ENCODE measurements around the gene PRKAR1B. TPM values are rescaled to one million over a fixed set of nuclear protein-coding genes. Genes with fewer than 3 reads are reported as not detected.

PRKAR1B gene
- total RNA-seq, 2 donors from 2014 or later: 2.0 to 3.4 TPM

- H3K36me3 ChIP-seq (replicated peaks in 1 of 2; ENCODE audit: insufficient read depth in 1 of 2, low read depth in 2 of 2): no peaks in the 10 kb centered on the region
- ATAC-seq: no peak
- no peak overlapping the region for H3K27ac ChIP-seq
- no peak overlapping the region for H3K4me3 ChIP-seq
- no peaks in the 10 kb centered on the region for H3K4me1 ChIP-seq
- intact Hi-C loops (cut with DNase I): no loop called here
- no peak for TF ChIP-seq POLR2A (IDR thresholded peaks at IDR 0.05)
- TF ChIP-seq, protein P1, sequence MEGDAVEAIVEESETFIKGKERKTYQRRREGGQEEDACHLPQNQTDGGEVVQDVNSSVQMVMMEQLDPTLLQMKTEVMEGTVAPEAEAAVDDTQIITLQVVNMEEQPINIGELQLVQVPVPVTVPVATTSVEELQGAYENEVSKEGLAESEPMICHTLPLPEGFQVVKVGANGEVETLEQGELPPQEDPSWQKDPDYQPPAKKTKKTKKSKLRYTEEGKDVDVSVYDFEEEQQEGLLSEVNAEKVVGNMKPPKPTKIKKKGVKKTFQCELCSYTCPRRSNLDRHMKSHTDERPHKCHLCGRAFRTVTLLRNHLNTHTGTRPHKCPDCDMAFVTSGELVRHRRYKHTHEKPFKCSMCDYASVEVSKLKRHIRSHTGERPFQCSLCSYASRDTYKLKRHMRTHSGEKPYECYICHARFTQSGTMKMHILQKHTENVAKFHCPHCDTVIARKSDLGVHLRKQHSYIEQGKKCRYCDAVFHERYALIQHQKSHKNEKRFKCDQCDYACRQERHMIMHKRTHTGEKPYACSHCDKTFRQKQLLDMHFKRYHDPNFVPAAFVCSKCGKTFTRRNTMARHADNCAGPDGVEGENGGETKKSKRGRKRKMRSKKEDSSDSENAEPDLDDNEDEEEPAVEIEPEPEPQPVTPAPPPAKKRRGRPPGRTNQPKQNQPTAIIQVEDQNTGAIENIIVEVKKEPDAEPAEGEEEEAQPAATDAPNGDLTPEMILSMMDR (IDR thresholded peaks at IDR 0.05): no peak
- DNase-seq: no peak
- H3K27me3 ChIP-seq: no peaks in the 10 kb centered on the region
- WGBS, 2 donors: 78 to 90% methylated on average over 18 to 33 of the region's 33 CpGs
- no peaks in the 10 kb centered on the region for H3K9me3 ChIP-seq
Observed at GRCh38 chr7:568031-568951, 158.8 kb downstream of the PRKAR1B start.

- no peaks in the 10 kb centered on the region for H3K36me3 ChIP-seq (replicated peaks in 1 of 2; ENCODE audit: insufficient read depth in 1 of 2, low read depth in 2 of 2)
- H3K4me3 ChIP-seq: no peak overlapping the region
- peaks cover 8% of the 10 kb centered on the region for H3K4me1 ChIP-seq
- H3K27ac ChIP-seq: no peak overlapping the region
- intact Hi-C loops (cut with DNase I): no loop called here
- WGBS, 2 donors: 93 to 100% methylated on average over 2 of the region's 3 CpGs
- ATAC-seq (no peak), DNase-seq (no peak)
- H3K27me3 ChIP-seq: no peaks in the 10 kb centered on the region
- no peaks in the 10 kb centered on the region for H3K9me3 ChIP-seq
- TF ChIP-seq, protein P1 (IDR thresholded peaks at IDR 0.05): no peak
- no peak for TF ChIP-seq POLR2A (IDR thresholded peaks at IDR 0.05)
Observed at GRCh38 chr7:567305-567883, 159.7 kb downstream of the PRKAR1B start.

DNA sequence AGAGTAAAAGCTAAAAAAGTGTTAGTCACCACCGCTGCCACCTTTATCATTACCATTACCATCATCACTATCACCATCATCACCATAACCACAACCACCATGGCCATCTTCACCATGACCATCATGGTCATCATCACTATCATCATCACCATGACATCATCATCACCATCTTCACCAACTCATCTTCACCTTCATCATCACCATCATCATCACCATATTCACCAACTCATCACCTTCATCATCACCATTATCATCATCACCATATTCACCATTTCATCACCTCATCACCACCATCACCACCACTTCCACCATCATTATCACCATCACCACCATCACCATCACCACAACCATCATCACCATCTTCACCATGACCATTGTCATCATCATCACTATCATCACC lies 161.0 kb downstream of the PRKAR1B start:
- H3K4me1 ChIP-seq: peaks cover 20% of the 10 kb centered on the region
- 95 to 100% methylated on average over 1 of the region's 1 CpG for WGBS, 2 donors
- no peaks in the 10 kb centered on the region for H3K36me3 ChIP-seq (replicated peaks in 1 of 2; ENCODE audit: insufficient read depth in 1 of 2, low read depth in 2 of 2)
- DNase-seq (no peak), ATAC-seq (no peak)
- no peak overlapping the region for H3K27ac ChIP-seq
- H3K9me3 ChIP-seq: no peaks in the 10 kb centered on the region
- intact Hi-C loops (cut with DNase I): no loop called here
- H3K4me3 ChIP-seq: no peak overlapping the region
- H3K27me3 ChIP-seq: no peaks in the 10 kb centered on the region
- no peak for TF ChIP-seq POLR2A (IDR thresholded peaks at IDR 0.05)
- TF ChIP-seq, protein P1 (IDR thresholded peaks at IDR 0.05): no peak

GRCh38 chr7:564176-564865 lies 162.8 kb downstream of the PRKAR1B start:
- intact Hi-C loops (cut with DNase I): no loop called here
- Histone ChIP-seq H3K9me3 (no peaks in the 10 kb centered on the region), H3K4me3 (no peak overlapping the region), H3K36me3 (replicated peaks in 1 of 2; ENCODE audit: insufficient read depth in 1 of 2, low read depth in 2 of 2) (no peaks in the 10 kb centered on the region), H3K27me3 (no peaks in the 10 kb centered on the region), H3K4me1 (peaks cover 28% of the 10 kb centered on the region), H3K27ac (no peak overlapping the region)
- TF ChIP-seq, protein P1 (IDR thresholded peaks at IDR 0.05): no peak
- no peak for TF ChIP-seq POLR2A (IDR thresholded peaks at IDR 0.05)
- WGBS, 2 donors: 88 to 92% methylated on average over 14 to 25 of the region's 26 CpGs
- DNase-seq (no peak), ATAC-seq (no peak)
